Stomach (tissue), 4 donors: ENCODE results near the gene PTER.

Source experiments
- CTCF ChIP-seq, 7 experiments: fragments of 450-650 bp in 4 of 7; fragments of 200-600 bp in 3 of 7; sonication (generic) in 3 of 7; IDR thresholded peaks; one replicate each; pipeline ENCODE4 v1.5.1; 2016 to 2019; ENCODE audit warnings: antibody characterized with exemption in 7 of 7, control low read depth in 2 of 7, mild to moderate bottlenecking in 1 of 7
- EP300 ChIP-seq: sonication (generic); formaldehyde crosslinking; IDR thresholded peaks from one replicate; pipeline ENCODE4 v1.6.1; 2017; ENCODE audit warnings: antibody characterized with exemption

- TF ChIP-seq CTCF (IDR thresholded peaks at IDR 0.05) (no peak), EP300 (no peak)
Measured at GRCh38 chr10:16497911-16498310, 61.1 kb downstream of the PTER start.
